Measurements from ENCODE around the gene PSMD10. TPM values are rescaled to one million over a fixed set of nuclear protein-coding genes. Genes with fewer than 3 reads are reported as not detected.

The PSMD10 gene
- total RNA-seq, 2 experiments from 2014 or later, result 29.8 to 43.9 TPM

GRCh38 chrX:108070891-108071290 lies 20.5 kb downstream of the PSMD10 start:
- POLR2A ChIA-PET, result no interaction called here
- CTCF ChIA-PET (ENCODE audit: unreplicated experiment), result no interaction called here
- no peaks in the 10 kb centered on the region for H3K36me3 ChIP-seq (ENCODE audit: insufficient read depth, low read length)
- H3K4me3 ChIP-seq (ENCODE audit: low read depth, low read length, poor library complexity, severe bottlenecking), result no peak overlapping the region
- intact Hi-C loops (cut with micrococcal nuclease; ENCODE audit: unreplicated experiment), result loop anchor here (10.0 kb wide), 1 partner anchor 296 kb away; the partner anchor contains the start of genes NCBP2L and TSC22D3
- H3K27ac ChIP-seq (ENCODE audit: low read depth, low read length, poor library complexity, severe bottlenecking), result no peak overlapping the region
- H3K9me2 ChIP-seq (ENCODE audit: insufficient read depth, low read length), result no peaks in the 10 kb centered on the region
- DNase-seq (ENCODE audit: low spot score), result no peak
- H4K20me1 ChIP-seq (ENCODE audit: insufficient read depth, low read length), result no peaks in the 10 kb centered on the region
- no peaks in the 10 kb centered on the region for H3K9me3 ChIP-seq (ENCODE audit: low read length)
- BruUV-seq (replicated peaks), result no TSS peak
- no peak overlapping the region for H3K4me2 ChIP-seq (ENCODE audit: low read length)
- H3K79me2 ChIP-seq (ENCODE audit: insufficient read depth, low read depth, low read length), result no peaks in the 10 kb centered on the region
- TF ChIP-seq EZH2phosphoT487 (IDR thresholded peaks at IDR 0.05; ENCODE audit: borderline replicate concordance, low read depth, low read length), result no peak
- TF ChIP-seq, protein P1, sequence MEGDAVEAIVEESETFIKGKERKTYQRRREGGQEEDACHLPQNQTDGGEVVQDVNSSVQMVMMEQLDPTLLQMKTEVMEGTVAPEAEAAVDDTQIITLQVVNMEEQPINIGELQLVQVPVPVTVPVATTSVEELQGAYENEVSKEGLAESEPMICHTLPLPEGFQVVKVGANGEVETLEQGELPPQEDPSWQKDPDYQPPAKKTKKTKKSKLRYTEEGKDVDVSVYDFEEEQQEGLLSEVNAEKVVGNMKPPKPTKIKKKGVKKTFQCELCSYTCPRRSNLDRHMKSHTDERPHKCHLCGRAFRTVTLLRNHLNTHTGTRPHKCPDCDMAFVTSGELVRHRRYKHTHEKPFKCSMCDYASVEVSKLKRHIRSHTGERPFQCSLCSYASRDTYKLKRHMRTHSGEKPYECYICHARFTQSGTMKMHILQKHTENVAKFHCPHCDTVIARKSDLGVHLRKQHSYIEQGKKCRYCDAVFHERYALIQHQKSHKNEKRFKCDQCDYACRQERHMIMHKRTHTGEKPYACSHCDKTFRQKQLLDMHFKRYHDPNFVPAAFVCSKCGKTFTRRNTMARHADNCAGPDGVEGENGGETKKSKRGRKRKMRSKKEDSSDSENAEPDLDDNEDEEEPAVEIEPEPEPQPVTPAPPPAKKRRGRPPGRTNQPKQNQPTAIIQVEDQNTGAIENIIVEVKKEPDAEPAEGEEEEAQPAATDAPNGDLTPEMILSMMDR (conservative IDR thresholded peaks at IDR 0.05; ENCODE audit: low read length), result no peak
- H3K4me1 ChIP-seq (ENCODE audit: insufficient read depth, low read length, poor library complexity, severe bottlenecking), result no peaks in the 10 kb centered on the region
- H2AFZ ChIP-seq (ENCODE audit: low read length), result no peak overlapping the region

DNA sequence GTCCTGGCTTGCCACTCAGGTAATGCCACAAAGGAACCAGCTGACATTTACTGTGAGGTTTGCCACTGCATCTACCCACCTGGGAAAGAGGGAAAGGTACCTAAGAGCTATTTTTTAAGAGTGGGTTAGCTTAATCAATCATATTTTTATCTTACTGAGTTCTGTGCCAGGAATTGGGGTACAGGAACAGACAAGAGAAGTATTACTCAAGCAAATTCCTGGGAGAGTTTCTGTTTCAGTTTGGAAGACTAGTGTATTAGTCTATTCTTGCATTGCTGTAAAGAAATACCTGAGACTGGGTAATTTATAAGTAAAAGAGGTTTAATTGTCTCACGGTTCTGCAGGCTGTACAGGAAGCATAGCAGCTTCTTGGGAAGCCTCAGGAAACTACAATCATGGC lies 23.2 kb downstream of the PSMD10 start:
- H3K4me1 ChIP-seq (ENCODE audit: insufficient read depth, low read length, poor library complexity, severe bottlenecking), result no peaks in the 10 kb centered on the region
- H3K27ac ChIP-seq (ENCODE audit: low read depth, low read length, poor library complexity, severe bottlenecking), result no peak overlapping the region
- H3K9me2 ChIP-seq (ENCODE audit: insufficient read depth, low read length), result no peaks in the 10 kb centered on the region
- no peaks in the 10 kb centered on the region for H3K9me3 ChIP-seq (ENCODE audit: low read length)
- H2AFZ ChIP-seq (ENCODE audit: low read length), result no peak overlapping the region
- no TSS peak for BruUV-seq (replicated peaks)
- H3K4me3 ChIP-seq (ENCODE audit: low read depth, low read length, poor library complexity, severe bottlenecking), result no peak overlapping the region
- CTCF ChIA-PET (ENCODE audit: unreplicated experiment), result no interaction called here
- no peaks in the 10 kb centered on the region for H3K79me2 ChIP-seq (ENCODE audit: insufficient read depth, low read depth, low read length)
- no peak for DNase-seq (ENCODE audit: low spot score)
- TF ChIP-seq EZH2phosphoT487 (IDR thresholded peaks at IDR 0.05; ENCODE audit: borderline replicate concordance, low read depth, low read length), result no peak
- TF ChIP-seq, protein P1 (conservative IDR thresholded peaks at IDR 0.05; ENCODE audit: low read length), result no peak
- no peaks in the 10 kb centered on the region for H4K20me1 ChIP-seq (ENCODE audit: insufficient read depth, low read length)
- no peak overlapping the region for H3K4me2 ChIP-seq (ENCODE audit: low read length)
- intact Hi-C loops (cut with micrococcal nuclease; ENCODE audit: unreplicated experiment), result no loop called here
- POLR2A ChIA-PET, result interaction anchor here (0.5 to 0.9 kb wide), 2 partner anchors 47 to 433 kb away, joined by 3 to 5 read pairs; no protein-coding TSS in a partner anchor
- H3K36me3 ChIP-seq (ENCODE audit: insufficient read depth, low read length), result no peaks in the 10 kb centered on the region

GRCh38 chrX:108064613-108065012 lies 26.7 kb downstream of the PSMD10 start:
- no peak overlapping the region for H3K27ac ChIP-seq (ENCODE audit: low read depth, low read length, poor library complexity, severe bottlenecking)
- no peaks in the 10 kb centered on the region for H3K9me2 ChIP-seq (ENCODE audit: insufficient read depth, low read length)
- DNase-seq (ENCODE audit: low spot score), result no peak
- H4K20me1 ChIP-seq (ENCODE audit: insufficient read depth, low read length), result no peaks in the 10 kb centered on the region
- H3K9me3 ChIP-seq (ENCODE audit: low read length), result no peaks in the 10 kb centered on the region
- H3K36me3 ChIP-seq (ENCODE audit: insufficient read depth, low read length), result no peaks in the 10 kb centered on the region
- intact Hi-C loops (cut with micrococcal nuclease; ENCODE audit: unreplicated experiment), result no loop called here
- H3K79me2 ChIP-seq (ENCODE audit: insufficient read depth, low read depth, low read length), result no peaks in the 10 kb centered on the region
- no peak overlapping the region for H2AFZ ChIP-seq (ENCODE audit: low read length)
- BruUV-seq (replicated peaks), result no TSS peak
- H3K4me2 ChIP-seq (ENCODE audit: low read length), result no peak overlapping the region
- no peaks in the 10 kb centered on the region for H3K4me1 ChIP-seq (ENCODE audit: insufficient read depth, low read length, poor library complexity, severe bottlenecking)
- TF ChIP-seq, protein P1 (conservative IDR thresholded peaks at IDR 0.05; ENCODE audit: low read length), result no peak
- TF ChIP-seq EZH2phosphoT487 (IDR thresholded peaks at IDR 0.05; ENCODE audit: borderline replicate concordance, low read depth, low read length), result no peak
- CTCF ChIA-PET (ENCODE audit: unreplicated experiment), result no interaction called here
- H3K4me3 ChIP-seq (ENCODE audit: low read depth, low read length, poor library complexity, severe bottlenecking), result no peak overlapping the region
- POLR2A ChIA-PET, result no interaction called here
